Panc1 (cell line): ENCODE results near the gene HTR2C. TPM values are rescaled to one million over a fixed set of nuclear protein-coding genes. Genes with fewer than 3 reads are reported as not detected.
"Not testable (repeated sequence)": the region's sequence is repeated elsewhere in the genome, so short reads cannot be mapped to it uniquely, and the experiment has no call there.

Experiments used
- ATAC-seq: fragments of 200-7000 bp; cut with Tn5 transposase; 2 replicates; pipeline ENCODE4 v1.9.1; 2020; ENCODE audit warnings: mild to moderate bottlenecking, moderate library complexity
- BruUV-seq: library from RNA; stranded (reverse); fragments of 400-500 nt; replicated peaks from 2 replicates; lab custom pipeline; 2021; lab: Mats Ljungman, UMichigan
- CTCF ChIA-PET: fragments of 300-600 bp; sonication (Branson Sonifier 250); formaldehyde crosslinking; loops from one replicate; lab custom pipeline; 2022; ENCODE audit warnings: antibody characterized with exemption; lab: Charles Lee
- POLR2A ChIA-PET: fragments of 300-600 bp; sonication (Branson Sonifier 250); formaldehyde crosslinking; loops from one replicate; lab custom pipeline; 2022; ENCODE audit warnings: antibody characterized with exemption; lab: Charles Lee
- DNase-seq: peaks from one replicate; pipeline ENCODE4 v3.0.0-alpha.2; 2010; ENCODE audit warnings: low read depth, low spot score
- H3K27ac ChIP-seq: 2 replicates; pipeline ENCODE4 v1.5.1; 2011; ENCODE audit warnings: mild to moderate bottlenecking, low read length, inconsistent platforms
- H3K27me3 ChIP-seq: fragments of 200-500 bp; sonication (Bioruptor generic); 2 replicates; pipeline ENCODE4 v1.6.0; 2014; ENCODE audit warnings: low read length, inconsistent platforms; ENCODE audit not compliant: control insufficient read depth, insufficient read depth
- H3K36me3 ChIP-seq: fragments of 200-500 bp; sonication (Bioruptor generic); 2 replicates; pipeline ENCODE4 v1.5.1; 2014; ENCODE audit warnings: inconsistent platforms, mild to moderate bottlenecking, low read length, moderate library complexity; ENCODE audit not compliant: control insufficient read depth, insufficient read depth
- H3K4me1 ChIP-seq: 2 replicates; pipeline ENCODE4 v1.5.1; 2011; ENCODE audit warnings: inconsistent platforms, mild to moderate bottlenecking, low read length, moderate library complexity; ENCODE audit not compliant: control insufficient read depth, insufficient read depth
- H3K4me3 ChIP-seq, 2 experiments: 2 replicates each; pipeline ENCODE4 v1.5.1; 2011 to 2012; ENCODE audit warnings: low read depth in 2 of 2, low read length in 2 of 2, mild to moderate bottlenecking in 2 of 2, inconsistent platforms in 1 of 2, moderate library complexity in 1 of 2
- H3K9me3 ChIP-seq: fragments of 200-500 bp; sonication (Bioruptor generic); 2 replicates; pipeline ENCODE4 v1.5.1; 2014; ENCODE audit warnings: low read depth, mild to moderate bottlenecking, inconsistent platforms, low read length, moderate library complexity; ENCODE audit not compliant: control insufficient read depth, insufficient read depth
- CTCF ChIP-seq: fragments of 450-650 bp; IDR thresholded peaks from 2 replicates; pipeline ENCODE4 v1.5.1; 2017; ENCODE audit warnings: mild to moderate bottlenecking
- POLR2AphosphoS5 ChIP-seq: IDR thresholded peaks from 2 replicates; pipeline ENCODE4 v1.6.1; 2012; ENCODE audit warnings: mild to moderate bottlenecking, low read depth, low read length, moderate library complexity
- REST ChIP-seq, 2 experiments: IDR thresholded peaks; 2 replicates each; pipeline ENCODE4 v1.6.1; 2011 to 2012; ENCODE audit warnings: low read depth in 2 of 2, control low read depth in 1 of 2, low read length in 1 of 2, mild to moderate bottlenecking in 1 of 2, moderate library complexity in 1 of 2; ENCODE audit not compliant: insufficient read depth in 1 of 2
- SIN3A ChIP-seq: IDR thresholded peaks from 2 replicates; pipeline ENCODE4 v1.6.1; 2012; ENCODE audit warnings: low read depth, mild to moderate bottlenecking, low read length, moderate library complexity, borderline replicate concordance; ENCODE audit not compliant: insufficient read depth
- TCF7L2 ChIP-seq: IDR thresholded peaks from 2 replicates; pipeline ENCODE4 v1.6.1; 2011; ENCODE audit warnings: mild to moderate bottlenecking, low read depth, low read length, inconsistent platforms
- in situ Hi-C: cut with HindIII; loops from 2 replicates; pipeline ENCODE4 v1.10.0; 2016; ENCODE audit warnings: low sequenced_read_pairs, low pct_unique_long_range_greater_than_20kb
- intact Hi-C: fragments of 100-400 bp; cut with micrococcal nuclease; formaldehyde crosslinking; loops from one replicate; pipeline ENCODE4 v1.10.0; 2022; ENCODE audit not compliant: unreplicated experiment
- total RNA-seq: library from RNA; stranded (reverse); gene quantifications from one replicate; pipeline ENCODE4 v1.2.1, GENCODE V29; 2021; ENCODE audit not compliant: unreplicated experiment

HTR2C gene
- total RNA-seq, 1 experiment from 2014 or later, result not detected

GRCh38 chrX:114650351-114650750 is 66.5 kb downstream of the HTR2C start:
- intact Hi-C loops (no loop called here), in situ Hi-C loops (no loop called here)
- H3K4me1 ChIP-seq, result no peaks in the 10 kb centered on the region
- no peaks in the 10 kb centered on the region for H3K27me3 ChIP-seq
- DNase-seq (no peak), ATAC-seq (no peak)
- ChIA-PET CTCF (no interaction called here), POLR2A (no interaction called here)
- no peaks in the 10 kb centered on the region for H3K9me3 ChIP-seq
- H3K27ac ChIP-seq, result no peak overlapping the region
- BruUV-seq, result no TSS peak
- H3K4me3 ChIP-seq, result no peak overlapping the region
- no peaks in the 10 kb centered on the region for H3K36me3 ChIP-seq
- no peak for TF ChIP-seq REST (IDR thresholded peaks at IDR 0.05; ENCODE audit: insufficient read depth in 1 of 2, low read depth in 2 of 2, low read length in 1 of 2)
- TF ChIP-seq TCF7L2, result no peak
- TF ChIP-seq CTCF, result no peak
- TF ChIP-seq SIN3A, result no peak
- no peak for TF ChIP-seq POLR2AphosphoS5

- Histone ChIP-seq H3K4me1 (no peaks in the 10 kb centered on the region), H3K9me3 (no peaks in the 10 kb centered on the region), H3K4me3 (no peak overlapping the region), H3K27me3 (no peaks in the 10 kb centered on the region), H3K27ac (no peak overlapping the region), H3K36me3 (no peaks in the 10 kb centered on the region)
- BruUV-seq, result no TSS peak
- intact Hi-C loops, result no loop called here
- ATAC-seq (no peak), DNase-seq (no peak)
- POLR2A ChIA-PET, result no interaction called here
- TF ChIP-seq CTCF, result no peak
- TF ChIP-seq REST (IDR thresholded peaks at IDR 0.05; ENCODE audit: insufficient read depth in 1 of 2, low read depth in 2 of 2, low read length in 1 of 2), result no peak
- no peak for TF ChIP-seq SIN3A
- no peak for TF ChIP-seq POLR2AphosphoS5
- TF ChIP-seq TCF7L2, result no peak
- CTCF ChIA-PET, result no interaction called here
- in situ Hi-C loops, result no loop called here
Measured at GRCh38 chrX:114675365-114675764, 91.5 kb downstream of the HTR2C start.

- H3K4me3 ChIP-seq, H3K27ac ChIP-seq, H3K36me3 ChIP-seq, intact Hi-C loops, H3K4me1 ChIP-seq, in situ Hi-C loops, ATAC-seq, H3K9me3 ChIP-seq, DNase-seq, H3K27me3 ChIP-seq, BruUV-seq, POLR2A ChIA-PET, CTCF ChIA-PET: not testable (repeated sequence)
Measured at GRCh38 chrX:114700533-114700932, 116.6 kb downstream of the HTR2C start.
